Heart left ventricle (tissue), 13 donors: ENCODE data around the gene FMO2.

ENCODE experiments used
- POLR2A ChIP-seq, 2 donors: fragments of 450-650 bp; IDR thresholded peaks; one replicate each; pipeline ENCODE4 v1.6.1; 2017; ENCODE audit warnings: antibody characterized with exemption in 2 of 2, mild to moderate bottlenecking in 2 of 2, moderate library complexity in 2 of 2
- TF ChIP-seq, protein P1 (sequence below), 12 donors: fragments of 200-600 bp; sonication (generic) in 4 of 12; IDR thresholded peaks; one replicate each; pipeline versions ENCODE4 v1.5.0 to v1.8.0; 2018 to 2022; ENCODE audit warnings: antibody characterized with exemption in 12 of 12, mild to moderate bottlenecking in 5 of 12
- donor health status: ischemic (EF 13 %, LVEDD 7.1; RV severe dilation, severe dysfunction).
- donor health status: DM: no; HTN: yes; CAD: no.
- donor health status: DM: no; HTN: no; CAD: no.
- donor health status: ischemic (EF 25% LVEDD 6.9; RV normal size, moderate dysfunction).
- donor health status: ischemic (EF 25% LVEDD 5.7; RV mildly dilated, moderate dysfunction).
- donor health status: ischemic (EF 35%, LVEDD 5.7; RV mildly dilated, moderate dysfunction).
- donor health status: nonischemic (EF 11% LVEDD 7.7; RV severe dilation, severe dysfunction).
- donor health status: DM: yes; HTN: yes; CAD: no.
- donor health status: PGD.
- donor health status: ischemic (EF 29% LVEDD 5.4; RV normal size, mild dysfunction).
- donor health status: nonischemic (EF 23%, LVEDD 6.1; RV moderate dilation, normal function).

- TF ChIP-seq, protein P1, sequence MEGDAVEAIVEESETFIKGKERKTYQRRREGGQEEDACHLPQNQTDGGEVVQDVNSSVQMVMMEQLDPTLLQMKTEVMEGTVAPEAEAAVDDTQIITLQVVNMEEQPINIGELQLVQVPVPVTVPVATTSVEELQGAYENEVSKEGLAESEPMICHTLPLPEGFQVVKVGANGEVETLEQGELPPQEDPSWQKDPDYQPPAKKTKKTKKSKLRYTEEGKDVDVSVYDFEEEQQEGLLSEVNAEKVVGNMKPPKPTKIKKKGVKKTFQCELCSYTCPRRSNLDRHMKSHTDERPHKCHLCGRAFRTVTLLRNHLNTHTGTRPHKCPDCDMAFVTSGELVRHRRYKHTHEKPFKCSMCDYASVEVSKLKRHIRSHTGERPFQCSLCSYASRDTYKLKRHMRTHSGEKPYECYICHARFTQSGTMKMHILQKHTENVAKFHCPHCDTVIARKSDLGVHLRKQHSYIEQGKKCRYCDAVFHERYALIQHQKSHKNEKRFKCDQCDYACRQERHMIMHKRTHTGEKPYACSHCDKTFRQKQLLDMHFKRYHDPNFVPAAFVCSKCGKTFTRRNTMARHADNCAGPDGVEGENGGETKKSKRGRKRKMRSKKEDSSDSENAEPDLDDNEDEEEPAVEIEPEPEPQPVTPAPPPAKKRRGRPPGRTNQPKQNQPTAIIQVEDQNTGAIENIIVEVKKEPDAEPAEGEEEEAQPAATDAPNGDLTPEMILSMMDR (IDR thresholded peaks at IDR 0.05), result no peak
- TF ChIP-seq POLR2A (IDR thresholded peaks at IDR 0.05), result no peak
These were observed 34.9 kb upstream of the FMO2 start for GRCh38 chr1:171150156-171150555.
